ENCODE results near the gene CLCF1.

- TF ChIP-seq POLR2AphosphoS5 (IDR thresholded peaks at IDR 0.05) (no peak), EP300 (IDR thresholded peaks at IDR 0.05) (no peak), CTCF (IDR thresholded peaks at IDR 0.05) (no peak)
These were observed 48.1 kb upstream of the CLCF1 start for GRCh38 chr11:67421430-67422031.
